ENCODE data around the gene NLRC4. TPM values are rescaled to one million over a fixed set of nuclear protein-coding genes. Genes with fewer than 3 reads are reported as not detected.
A peak's percentile ranks its signal among the peaks of the same experiment; 100 is the strongest.

The NLRC4 gene
- total and polyA plus RNA-seq, 9 of the 15 experiments (the other 6 are each of a cell fraction or from before 2014, with no cell fraction given) = 0.03 to 0.18 (median 0.06) TPM; not detected in 2

GRCh38 chr2:32277674-32278477 is 13.2 kb upstream of the NLRC4 start, which contains the start of gene YIPF4 (continued):
- TF ChIP-seq ZBTB11 (CRISPR knock-in tag; IDR thresholded peaks at IDR 0.05) (peak in 1 of 3 experiments; percentile 74; a peak in 2 of 6 replicates), FOXP1 (CRISPR knock-in tag; IDR thresholded peaks at IDR 0.05) (peak; percentile 1; the same call in 1 of the 2 replicates), ZNF146 (CRISPR knock-in tag; IDR thresholded peaks at IDR 0.05; ENCODE audit: unreplicated experiment) (no peak), ZNF316 (IDR thresholded peaks at IDR 0.05) (no peak), ZNF740 (CRISPR knock-in tag; IDR thresholded peaks at IDR 0.05) (0 out of 2 replicates have a peak, but pooled peaks have one; percentile 28), ZNF740 (tag; IDR thresholded peaks at IDR 0.05) (no peak), C11orf30 (IDR thresholded peaks at IDR 0.05; ENCODE audit: low read depth) (peak; percentile 90), NR2C2 (CRISPR knock-in tag; IDR thresholded peaks at IDR 0.05) (no peak), NR2C2 (tag; IDR thresholded peaks at IDR 0.05) (peak; percentile 91), KLF6 (CRISPR knock-in tag; IDR thresholded peaks at IDR 0.05; ENCODE audit: borderline replicate concordance) (no peak), ESRRA (IDR thresholded peaks at IDR 0.05; ENCODE audit: borderline replicate concordance, low read depth) (0 out of 2 replicates have a peak, but pooled peaks have one; percentile 9), EWSR1 (IDR thresholded peaks at IDR 0.05; ENCODE audit: borderline replicate concordance, low read depth, partially characterized antibody) (no peak), ZNF561 (CRISPR knock-in tag; conservative IDR thresholded peaks at IDR 0.05) (no peak), SMARCC2 (IDR thresholded peaks at IDR 0.05; ENCODE audit: low read depth) (no peak), ATF1 (CRISPR knock-in tag; IDR thresholded peaks at IDR 0.05) (no peak), ATF1 (tag; IDR thresholded peaks at IDR 0.05) (peak; percentile 62; the same call in 1 of the 2 replicates), NRF1 (conservative IDR thresholded peaks at IDR 0.05 in 1 of 2, IDR thresholded peaks at IDR 0.05 in 1 of 2) (peak in 1 of 2 experiments; percentile 30; a peak in 1 of 4 replicates), TAF9B (IDR thresholded peaks at IDR 0.05; ENCODE audit: partially characterized antibody) (peak; percentile 51), SRF (CRISPR knock-in tag; IDR thresholded peaks at IDR 0.05) (0 out of 4 replicates have a peak, but pooled peaks of 1 of the 2 experiments have one; percentile 58), EGR1 (conservative IDR thresholded peaks at IDR 0.05) (no peak), TEAD4 (IDR thresholded peaks at IDR 0.05; ENCODE audit: low read length) (no peak), TEAD4 (CRISPR knock-in tag; IDR thresholded peaks at IDR 0.05; ENCODE audit: borderline replicate concordance) (peak; percentile 35; the same call in 1 of the 2 replicates), SIN3A (IDR thresholded peaks at IDR 0.05; ENCODE audit: borderline replicate concordance in 2 of 2, control insufficient read depth in 1 of 2, low read depth in 2 of 2, low read length in 2 of 2) (no peak), TAF7 (tag; IDR thresholded peaks at IDR 0.05) (no peak), SRSF1 (IDR thresholded peaks at IDR 0.05; ENCODE audit: low read depth, low read length) (no peak)
